Panc1 (cell line): Measurements from ENCODE around the gene FGF3.

ENCODE experiments used
- POLR2AphosphoS5 ChIP-seq: IDR thresholded peaks from 2 replicates; pipeline ENCODE4 v1.6.1; 2012; ENCODE audit warnings: mild to moderate bottlenecking, low read depth, low read length, moderate library complexity
- TF ChIP-seq, protein P1 (sequence below): fragments of 450-650 bp; IDR thresholded peaks from 2 replicates; pipeline ENCODE4 v1.5.1; 2017; ENCODE audit warnings: mild to moderate bottlenecking
- TF ChIP-seq, protein P2 (sequence below), 2 experiments: IDR thresholded peaks; 2 replicates each; pipeline ENCODE4 v1.6.1; 2011 to 2012; ENCODE audit warnings: low read depth in 2 of 2, control low read depth in 1 of 2, low read length in 1 of 2, mild to moderate bottlenecking in 1 of 2, moderate library complexity in 1 of 2; ENCODE audit not compliant: insufficient read depth in 1 of 2

DNA sequence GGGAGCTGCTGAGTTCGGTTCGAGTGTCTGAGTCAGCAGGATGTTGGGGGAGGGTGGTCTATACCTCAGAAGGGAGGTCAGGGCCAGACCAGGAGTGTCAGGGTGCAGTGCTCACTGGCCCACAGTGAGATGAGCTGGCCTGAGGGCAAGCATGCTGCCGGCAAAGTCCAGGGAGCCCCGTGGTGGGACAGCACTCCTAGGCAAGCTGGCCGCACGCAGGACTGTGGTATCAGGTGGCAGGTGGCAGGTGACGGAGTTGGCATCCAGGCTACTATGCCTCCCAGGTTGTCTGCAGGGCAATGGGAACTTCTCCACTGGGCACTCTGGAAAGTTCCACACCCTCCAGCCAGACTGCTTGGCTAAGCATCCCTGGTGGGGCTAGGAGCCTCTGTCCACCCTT is 4.8 kb downstream of the FGF3 start:
- no peak for TF ChIP-seq POLR2AphosphoS5
- TF ChIP-seq, protein P1, sequence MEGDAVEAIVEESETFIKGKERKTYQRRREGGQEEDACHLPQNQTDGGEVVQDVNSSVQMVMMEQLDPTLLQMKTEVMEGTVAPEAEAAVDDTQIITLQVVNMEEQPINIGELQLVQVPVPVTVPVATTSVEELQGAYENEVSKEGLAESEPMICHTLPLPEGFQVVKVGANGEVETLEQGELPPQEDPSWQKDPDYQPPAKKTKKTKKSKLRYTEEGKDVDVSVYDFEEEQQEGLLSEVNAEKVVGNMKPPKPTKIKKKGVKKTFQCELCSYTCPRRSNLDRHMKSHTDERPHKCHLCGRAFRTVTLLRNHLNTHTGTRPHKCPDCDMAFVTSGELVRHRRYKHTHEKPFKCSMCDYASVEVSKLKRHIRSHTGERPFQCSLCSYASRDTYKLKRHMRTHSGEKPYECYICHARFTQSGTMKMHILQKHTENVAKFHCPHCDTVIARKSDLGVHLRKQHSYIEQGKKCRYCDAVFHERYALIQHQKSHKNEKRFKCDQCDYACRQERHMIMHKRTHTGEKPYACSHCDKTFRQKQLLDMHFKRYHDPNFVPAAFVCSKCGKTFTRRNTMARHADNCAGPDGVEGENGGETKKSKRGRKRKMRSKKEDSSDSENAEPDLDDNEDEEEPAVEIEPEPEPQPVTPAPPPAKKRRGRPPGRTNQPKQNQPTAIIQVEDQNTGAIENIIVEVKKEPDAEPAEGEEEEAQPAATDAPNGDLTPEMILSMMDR = no peak
- TF ChIP-seq, protein P2, sequence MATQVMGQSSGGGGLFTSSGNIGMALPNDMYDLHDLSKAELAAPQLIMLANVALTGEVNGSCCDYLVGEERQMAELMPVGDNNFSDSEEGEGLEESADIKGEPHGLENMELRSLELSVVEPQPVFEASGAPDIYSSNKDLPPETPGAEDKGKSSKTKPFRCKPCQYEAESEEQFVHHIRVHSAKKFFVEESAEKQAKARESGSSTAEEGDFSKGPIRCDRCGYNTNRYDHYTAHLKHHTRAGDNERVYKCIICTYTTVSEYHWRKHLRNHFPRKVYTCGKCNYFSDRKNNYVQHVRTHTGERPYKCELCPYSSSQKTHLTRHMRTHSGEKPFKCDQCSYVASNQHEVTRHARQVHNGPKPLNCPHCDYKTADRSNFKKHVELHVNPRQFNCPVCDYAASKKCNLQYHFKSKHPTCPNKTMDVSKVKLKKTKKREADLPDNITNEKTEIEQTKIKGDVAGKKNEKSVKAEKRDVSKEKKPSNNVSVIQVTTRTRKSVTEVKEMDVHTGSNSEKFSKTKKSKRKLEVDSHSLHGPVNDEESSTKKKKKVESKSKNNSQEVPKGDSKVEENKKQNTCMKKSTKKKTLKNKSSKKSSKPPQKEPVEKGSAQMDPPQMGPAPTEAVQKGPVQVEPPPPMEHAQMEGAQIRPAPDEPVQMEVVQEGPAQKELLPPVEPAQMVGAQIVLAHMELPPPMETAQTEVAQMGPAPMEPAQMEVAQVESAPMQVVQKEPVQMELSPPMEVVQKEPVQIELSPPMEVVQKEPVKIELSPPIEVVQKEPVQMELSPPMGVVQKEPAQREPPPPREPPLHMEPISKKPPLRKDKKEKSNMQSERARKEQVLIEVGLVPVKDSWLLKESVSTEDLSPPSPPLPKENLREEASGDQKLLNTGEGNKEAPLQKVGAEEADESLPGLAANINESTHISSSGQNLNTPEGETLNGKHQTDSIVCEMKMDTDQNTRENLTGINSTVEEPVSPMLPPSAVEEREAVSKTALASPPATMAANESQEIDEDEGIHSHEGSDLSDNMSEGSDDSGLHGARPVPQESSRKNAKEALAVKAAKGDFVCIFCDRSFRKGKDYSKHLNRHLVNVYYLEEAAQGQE (IDR thresholded peaks at IDR 0.05; ENCODE audit: insufficient read depth in 1 of 2, low read depth in 2 of 2, low read length in 1 of 2) = no peak
